GM18867 (cell line): Measurements from ENCODE around the gene GRID2.

ENCODE experiments used
- ATAC-seq: cut with Tn5 transposase; IDR thresholded peaks from one replicate; pipeline ENCODE4 v1.9.1; 2021; ENCODE audit warnings: mild to moderate bottlenecking, moderate library complexity; ENCODE audit not compliant: unreplicated experiment

Gene GRID2

GRCh38 chr4:92885632-92886031, 581.9 kb downstream of the GRID2 start:
- no peak for ATAC-seq

GRCh38 chr4:92952426-92952825, 648.7 kb downstream of the GRID2 start:
- ATAC-seq = no peak

GRCh38 chr4:92952897-92953296, 649.1 kb downstream of the GRID2 start:
- ATAC-seq = no peak

DNA sequence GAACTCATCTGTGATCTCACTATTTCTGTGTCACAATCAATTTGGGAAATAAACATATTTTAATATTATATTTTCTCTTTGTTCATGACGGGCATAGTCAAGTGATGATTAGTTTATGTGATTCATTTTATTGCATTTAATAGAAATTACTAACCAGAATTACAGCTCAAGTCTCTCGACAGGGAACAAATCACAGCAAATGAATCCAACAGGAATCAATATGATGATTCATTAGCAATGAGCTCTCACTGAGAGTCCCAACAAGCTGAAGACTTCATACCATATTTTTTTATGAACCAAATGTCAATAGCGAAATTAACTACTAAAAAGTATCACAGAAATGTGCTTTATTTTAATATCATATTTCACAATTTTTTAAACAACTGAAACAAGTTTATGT, 649.7 kb downstream of the GRID2 start:
- ATAC-seq = no peak

GRCh38 chr4:92961881-92962280, 658.1 kb downstream of the GRID2 start:
- ATAC-seq = no peak

- ATAC-seq = no peak
These were observed 659.1 kb downstream of the GRID2 start for GRCh38 chr4:92962831-92963230.

- no peak for ATAC-seq
These were observed 664.8 kb downstream of the GRID2 start for GRCh38 chr4:92968556-92968955.

GRCh38 chr4:92968996-92969395, 665.2 kb downstream of the GRID2 start:
- no peak for ATAC-seq

DNA sequence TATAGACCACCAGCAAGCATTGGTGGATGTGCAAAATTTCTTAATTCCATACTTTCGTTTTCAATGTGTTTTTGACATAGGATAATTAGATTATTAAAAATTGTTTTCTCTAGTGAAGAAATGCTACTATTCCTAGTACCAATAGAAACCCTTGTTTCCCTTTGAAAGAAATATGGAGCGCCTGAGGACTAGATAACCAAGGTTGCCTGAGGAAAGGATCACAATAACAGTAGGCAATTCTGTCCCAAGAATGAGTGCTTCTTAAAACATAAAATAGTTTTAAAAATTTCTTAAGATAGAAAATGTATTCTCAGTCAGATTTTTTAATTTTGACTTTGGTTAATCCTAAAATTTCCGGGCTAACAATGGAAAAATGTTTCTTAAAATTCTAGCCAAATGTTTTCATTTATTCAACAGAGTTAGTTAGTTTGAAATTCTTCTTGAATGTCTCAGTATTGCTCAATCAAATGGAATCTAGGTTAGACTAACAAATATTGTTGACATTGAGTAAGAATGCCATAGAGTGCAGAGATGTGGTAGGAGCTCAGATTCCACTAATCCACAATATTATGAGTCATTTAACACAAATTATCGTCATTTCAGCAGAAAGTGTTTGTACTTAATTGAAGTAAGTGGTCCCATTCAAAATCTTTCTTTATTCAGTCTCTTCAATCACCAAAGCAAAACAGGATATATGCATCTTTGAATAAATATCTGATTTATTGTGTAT, 666.0 kb downstream of the GRID2 start:
- ATAC-seq = no peak

DNA sequence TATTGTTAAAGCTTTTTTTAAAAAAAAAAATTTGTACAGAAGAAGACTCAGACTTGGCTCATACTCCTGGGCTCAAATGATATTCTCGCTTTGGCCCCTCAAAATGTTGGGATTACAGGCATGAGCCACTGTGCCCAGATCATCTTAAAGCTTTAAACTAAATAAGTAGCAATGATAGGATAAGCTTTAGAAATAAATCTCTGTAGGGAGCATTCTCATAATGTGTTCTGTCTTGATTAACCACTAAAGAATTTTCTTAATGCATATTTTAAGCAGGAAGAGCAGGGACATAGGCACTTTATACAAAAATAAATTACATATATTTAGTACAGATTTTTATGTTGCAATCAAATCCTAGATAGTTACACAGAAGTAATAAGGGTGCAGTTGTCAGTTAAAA, 667.2 kb downstream of the GRID2 start:
- no peak for ATAC-seq

DNA sequence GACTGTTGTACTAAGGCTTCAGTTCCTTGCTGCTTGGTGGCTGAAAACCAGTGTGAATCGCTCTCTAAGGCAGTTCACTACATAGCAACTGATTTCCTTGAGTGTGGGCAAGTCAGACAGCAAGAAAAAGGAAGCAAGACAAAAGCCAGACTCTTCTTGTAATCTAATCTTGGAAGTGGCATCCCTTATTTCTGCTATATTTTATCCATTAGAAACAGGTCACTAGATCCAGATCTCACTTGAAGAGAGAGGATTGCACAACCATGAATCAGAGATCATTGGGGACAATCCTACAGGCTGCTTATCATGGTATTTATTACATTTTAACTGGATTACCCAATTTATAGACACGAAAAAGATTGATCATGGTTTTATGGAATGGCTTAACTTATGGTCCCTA, 684.5 kb downstream of the GRID2 start:
- no peak for ATAC-seq

DNA sequence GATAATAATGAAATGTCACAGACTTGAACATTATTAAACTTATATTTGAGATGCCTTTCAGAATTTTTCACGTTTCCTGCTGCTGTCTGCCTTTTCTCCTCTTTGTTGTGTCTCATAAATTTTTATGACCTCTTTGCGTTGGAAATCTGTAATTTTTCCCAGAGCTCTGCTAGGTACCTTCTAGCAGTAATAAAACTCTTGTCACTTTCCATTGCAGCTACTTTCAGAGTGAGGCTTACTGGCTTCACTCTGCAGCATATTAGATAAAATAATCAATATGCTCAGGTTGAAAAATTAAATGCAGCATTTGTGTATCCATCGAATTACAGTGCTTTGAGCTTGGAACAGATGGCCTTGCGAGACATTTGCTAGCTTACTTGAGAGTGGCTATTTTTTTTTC, 689.0 kb downstream of the GRID2 start:
- ATAC-seq = no peak

- ATAC-seq = no peak
These were observed 691.0 kb downstream of the GRID2 start for GRCh38 chr4:92994727-92995126.

GRCh38 chr4:92996533-92996932, 692.8 kb downstream of the GRID2 start:
- ATAC-seq = no peak

DNA sequence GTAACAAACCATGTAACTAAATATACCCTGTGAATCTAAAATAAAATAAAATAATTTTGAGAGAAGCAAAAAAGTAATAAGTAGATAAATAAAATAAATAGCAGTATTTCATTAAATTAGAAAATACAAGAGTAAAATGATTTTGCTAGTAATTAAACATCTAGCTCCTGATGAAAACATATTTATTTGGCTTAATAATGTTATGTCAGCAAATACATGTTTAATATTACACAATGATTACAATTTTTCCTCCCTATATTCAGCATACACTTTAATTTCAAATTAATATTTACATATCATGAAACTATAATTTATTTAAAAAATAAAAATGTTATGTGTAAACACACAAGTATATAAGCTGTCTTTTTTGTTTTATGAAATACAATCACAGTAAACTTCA, 697.1 kb downstream of the GRID2 start:
- ATAC-seq = no peak

DNA sequence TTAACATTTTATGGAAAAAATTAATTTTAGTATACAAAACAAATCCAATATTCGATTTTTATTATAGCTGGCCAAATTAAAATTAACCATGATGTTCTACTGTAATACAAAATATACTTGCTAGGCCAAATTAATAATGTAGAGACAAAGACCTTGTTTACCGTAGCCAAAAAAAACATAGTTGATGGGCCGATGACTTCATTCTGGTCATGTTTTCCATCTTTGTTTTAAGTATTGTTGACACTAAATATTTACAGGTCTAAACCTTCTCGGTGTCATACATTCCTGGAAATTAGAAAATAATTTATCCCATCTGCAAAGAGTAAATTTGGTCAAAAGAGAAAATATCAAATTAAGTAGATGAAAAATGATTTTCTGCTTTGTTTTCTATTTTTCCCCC, 698.5 kb downstream of the GRID2 start:
- no peak for ATAC-seq

GRCh38 chr4:93016350-93016749, 712.6 kb downstream of the GRID2 start:
- no peak for ATAC-seq

DNA sequence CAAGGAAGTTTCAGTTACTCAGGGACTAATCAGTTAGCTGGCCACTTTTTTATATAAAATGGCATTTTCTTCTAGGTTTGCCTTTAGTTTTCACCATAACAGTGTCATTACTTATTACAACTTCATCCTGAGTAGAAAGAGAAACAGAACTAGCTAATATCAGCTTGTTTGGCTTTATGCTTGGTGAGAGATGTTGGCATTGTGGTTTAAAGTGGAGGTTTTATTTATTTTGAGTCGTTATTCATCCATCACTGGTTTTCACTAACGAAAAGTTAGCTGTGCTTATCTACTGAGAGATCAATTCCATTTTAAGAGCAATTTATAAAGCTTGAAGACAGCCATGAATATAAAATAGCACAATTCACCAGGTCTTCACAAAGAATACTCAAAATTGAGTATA, 714.5 kb downstream of the GRID2 start:
- ATAC-seq = no peak

DNA sequence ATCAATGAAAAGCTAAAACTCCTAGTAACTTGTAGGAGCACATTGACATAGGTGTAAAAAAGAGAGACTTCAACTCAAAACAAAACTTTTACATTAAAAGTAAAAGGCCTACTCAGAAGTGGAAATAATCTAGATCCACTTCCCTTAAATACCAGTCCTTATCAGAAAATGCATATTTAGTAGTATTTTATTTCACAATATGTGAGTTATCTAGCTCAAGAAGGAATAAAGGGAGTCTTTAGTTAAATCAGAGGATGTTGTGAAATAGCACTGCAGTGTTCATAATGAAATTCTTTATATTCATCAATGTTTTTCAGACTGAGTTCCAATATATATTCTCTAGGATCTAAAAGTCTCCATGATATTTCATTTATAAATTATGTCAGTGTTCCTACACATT, 715.0 kb downstream of the GRID2 start:
- ATAC-seq = no peak

DNA sequence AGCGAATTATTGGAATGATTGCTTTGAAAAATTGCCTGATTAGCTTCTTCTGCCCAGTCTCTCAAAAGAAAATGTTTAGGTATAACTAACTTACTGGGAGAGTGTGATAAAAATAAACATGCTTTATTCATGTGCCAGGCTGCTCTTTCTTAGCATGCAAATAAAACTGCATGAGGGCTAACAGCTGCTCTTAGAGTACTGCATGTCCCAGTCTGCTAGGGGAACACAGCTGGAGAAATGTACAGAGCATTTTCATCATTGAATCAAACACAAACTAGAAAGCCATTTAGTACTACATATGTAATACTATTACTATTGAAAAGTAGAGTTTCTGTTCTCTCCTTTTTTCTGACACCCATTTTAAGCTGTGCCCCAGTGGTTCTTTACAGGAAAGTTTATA, 726.0 kb downstream of the GRID2 start:
- ATAC-seq = no peak

- ATAC-seq = peak; percentile 38
These were observed 726.9 kb downstream of the GRID2 start for GRCh38 chr4:93030670-93031069.

DNA sequence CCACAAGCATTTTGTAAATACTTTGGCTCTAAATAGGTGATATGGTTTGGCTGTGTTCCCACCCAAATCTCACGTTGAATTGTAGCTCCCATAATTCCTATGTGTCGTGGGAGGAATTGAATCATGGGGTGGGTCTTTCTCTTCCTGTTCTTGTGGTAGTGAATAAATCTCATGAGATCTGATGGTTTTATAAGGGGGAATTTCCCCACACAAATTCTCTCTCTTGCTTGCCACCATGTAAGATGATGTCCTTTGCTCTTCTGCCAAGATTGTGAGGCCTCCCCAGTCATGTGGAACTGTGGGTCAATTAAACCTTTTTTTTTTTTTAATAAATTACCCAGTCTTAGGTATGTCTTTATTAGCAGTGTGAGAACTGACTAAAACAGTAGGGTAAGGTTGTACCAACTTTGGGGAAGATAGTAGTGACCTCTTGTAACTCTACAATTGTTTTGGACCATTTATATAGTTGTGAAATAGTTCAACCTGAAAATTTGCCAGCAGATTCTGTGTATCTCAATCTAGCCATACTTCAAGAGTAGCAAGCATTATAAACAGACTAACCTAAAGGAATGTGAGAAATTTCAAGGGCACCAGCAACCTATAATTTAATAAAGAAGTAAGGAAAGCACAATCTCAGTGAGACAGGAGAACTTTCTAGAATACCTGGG, 727.8 kb downstream of the GRID2 start:
- ATAC-seq = no peak

DNA sequence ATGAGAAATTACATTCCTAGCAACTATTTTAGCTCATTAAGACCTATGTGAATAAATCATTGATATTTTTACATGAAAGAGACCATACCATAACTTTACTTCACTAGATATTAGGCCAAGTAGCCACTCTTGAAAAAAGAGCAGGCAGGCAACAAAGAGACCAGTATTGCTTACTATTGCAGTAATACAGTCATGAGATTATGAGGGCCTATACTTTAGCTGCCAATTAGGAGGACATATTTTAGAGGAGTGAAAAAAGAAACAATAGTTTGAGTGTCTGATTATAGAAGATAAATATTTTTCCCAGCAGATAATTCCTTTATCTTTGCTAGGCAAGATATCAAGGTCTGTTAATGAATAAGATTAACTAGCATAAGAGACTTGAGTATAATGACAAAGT, 739.0 kb downstream of the GRID2 start:
- ATAC-seq = no peak
